H9 (cell line): ENCODE measurements around the gene CYB561D1. TPM values are rescaled to one million over a fixed set of nuclear protein-coding genes. Genes with fewer than 3 reads are reported as not detected.

Experiments
- DNase-seq: peaks from one replicate; pipeline ENCODE4 v3.0.0-alpha.2; 2017
- H2AFZ ChIP-seq: one replicate; pipeline ENCODE4 v1.6.1; 2013; ENCODE audit warnings: mild to moderate bottlenecking, low read length, control low read depth, moderate library complexity
- H2AK5ac ChIP-seq: 2 replicates; pipeline ENCODE4 v1.6.1; 2013; ENCODE audit warnings: low read length, control low read depth, mixed read lengths; ENCODE audit not compliant: insufficient read length
- H2BK120ac ChIP-seq: one replicate; pipeline ENCODE4 v1.6.1; 2013; ENCODE audit warnings: low read depth, mild to moderate bottlenecking, low read length, control low read depth, inconsistent platforms; ENCODE audit not compliant: poor library complexity, severe bottlenecking
- H2BK12ac ChIP-seq: 2 replicates; pipeline ENCODE4 v1.6.1; 2013; ENCODE audit warnings: low read length, control low read depth, mixed read lengths, low read depth; ENCODE audit not compliant: insufficient read length
- H2BK15ac ChIP-seq: 2 replicates; pipeline ENCODE4 v1.6.1; 2013; ENCODE audit warnings: low read depth, low read length, control low read depth
- H2BK20ac ChIP-seq: one replicate; pipeline ENCODE4 v1.6.1; 2013; ENCODE audit warnings: low read depth, mild to moderate bottlenecking, low read length, control low read depth, inconsistent platforms; ENCODE audit not compliant: poor library complexity, severe bottlenecking
- H2BK5ac ChIP-seq: 2 replicates; pipeline ENCODE4 v1.6.1; 2013; ENCODE audit warnings: low read length, control low read depth, mixed read lengths; ENCODE audit not compliant: insufficient read length
- H3K14ac ChIP-seq: 2 replicates; pipeline ENCODE4 v1.6.1; 2013; ENCODE audit warnings: low read length, control low read depth; ENCODE audit not compliant: insufficient read depth
- H3K18ac ChIP-seq: 2 replicates; pipeline ENCODE4 v1.6.1; 2013; ENCODE audit warnings: low read depth, mild to moderate bottlenecking, mixed read lengths, low read length, control low read depth; ENCODE audit not compliant: insufficient read length
- H3K23ac ChIP-seq: 2 replicates; pipeline ENCODE4 v1.6.1; 2013; ENCODE audit warnings: low read length, control low read depth, mixed read lengths, low read depth; ENCODE audit not compliant: insufficient read length
- H3K23me2 ChIP-seq: 2 replicates; pipeline ENCODE4 v1.6.1; 2013; ENCODE audit warnings: low read depth, mild to moderate bottlenecking, mixed read lengths, low read length, control low read depth; ENCODE audit not compliant: insufficient read length, poor library complexity, severe bottlenecking
- H3K27ac ChIP-seq: 2 replicates; pipeline ENCODE4 v1.5.1; 2013; ENCODE audit warnings: low read length, control low read depth, mixed read lengths, low read depth; ENCODE audit not compliant: insufficient read length
- H3K27me3 ChIP-seq: 2 replicates; pipeline ENCODE4 v1.6.1; 2013; ENCODE audit warnings: low read length, control low read depth, inconsistent platforms; ENCODE audit not compliant: insufficient read depth
- H3K4ac ChIP-seq: 2 replicates; pipeline ENCODE4 v1.6.1; 2013; ENCODE audit warnings: low read depth, mild to moderate bottlenecking, control low read depth, inconsistent platforms, low read length, moderate library complexity
- H3K4me1 ChIP-seq: 2 replicates; pipeline ENCODE4 v1.6.1; 2013; ENCODE audit warnings: low read length, control low read depth, inconsistent platforms; ENCODE audit not compliant: insufficient read depth
- H3K4me2 ChIP-seq: 2 replicates; pipeline ENCODE4 v1.6.1; 2013; ENCODE audit warnings: low read length, control low read depth, mixed read lengths; ENCODE audit not compliant: insufficient read length, insufficient read depth
- H3K56ac ChIP-seq: 2 replicates; pipeline ENCODE4 v1.6.1; 2013; ENCODE audit warnings: low read depth, mild to moderate bottlenecking, mixed read lengths, low read length, control low read depth; ENCODE audit not compliant: insufficient read length
- H3K79me1 ChIP-seq: 2 replicates; pipeline ENCODE4 v1.6.1; 2013; ENCODE audit warnings: low read depth, mild to moderate bottlenecking, moderate library complexity, low read length, control low read depth, inconsistent platforms; ENCODE audit not compliant: insufficient read depth, poor library complexity, severe bottlenecking
- H3K79me2 ChIP-seq: 2 replicates; pipeline ENCODE4 v1.6.1; 2013; ENCODE audit warnings: low read length, control low read depth, inconsistent platforms; ENCODE audit not compliant: insufficient read depth
- H3K9ac ChIP-seq: 2 replicates; pipeline ENCODE4 v1.6.1; 2013; ENCODE audit warnings: low read length, control low read depth, mixed read lengths; ENCODE audit not compliant: insufficient read length; ENCODE audit errors: extremely low read depth
- H3K9me3 ChIP-seq: one replicate; pipeline ENCODE4 v1.6.1; 2013; ENCODE audit warnings: low read depth, low read length, inconsistent platforms; ENCODE audit not compliant: control insufficient read depth
- H3T11ph ChIP-seq: one replicate; pipeline ENCODE4 v1.6.1; 2013; ENCODE audit warnings: mild to moderate bottlenecking, low read length, control low read depth, inconsistent platforms
- H4K20me1 ChIP-seq: one replicate; pipeline ENCODE4 v1.6.1; 2013; ENCODE audit not compliant: control insufficient read depth, insufficient read length, insufficient read depth
- H4K5ac ChIP-seq: 2 replicates; pipeline ENCODE4 v1.6.1; 2013; ENCODE audit warnings: low read depth, mild to moderate bottlenecking, mixed read lengths, low read length, control low read depth; ENCODE audit not compliant: insufficient read length
- H4K8ac ChIP-seq: replicated peaks from 2 replicates; pipeline ENCODE4 v1.6.1; 2013; ENCODE audit warnings: low read length, control low read depth, mixed read lengths, low read depth; ENCODE audit not compliant: insufficient read length
- H4K91ac ChIP-seq: 2 replicates; pipeline ENCODE4 v1.6.1; 2013; ENCODE audit warnings: low read depth, mild to moderate bottlenecking, moderate library complexity, mixed read lengths, low read length, control low read depth; ENCODE audit not compliant: insufficient read length
- H3K27ac Mint-ChIP-seq, 3 experiments: 2 replicates in 2 of 3; 3 replicates in 1 of 3; pipeline ENCODE4 v1.8.0; 2020 to 2021; ENCODE audit warnings: mixed read lengths in 3 of 3, mild to moderate bottlenecking in 1 of 3, moderate library complexity in 1 of 3
- H3K27me3 Mint-ChIP-seq: 2 replicates; pipeline ENCODE4 v1.8.0; 2021; ENCODE audit warnings: low read depth, mild to moderate bottlenecking, moderate library complexity, mixed read lengths
- H3K36me3 Mint-ChIP-seq, 3 experiments: 2 replicates in 2 of 3; 3 replicates in 1 of 3; pipeline ENCODE4 v1.8.0; 2020 to 2021; ENCODE audit warnings: low read depth in 3 of 3, mixed read lengths in 3 of 3; ENCODE audit not compliant: insufficient read depth in 1 of 3
- H3K4me1 Mint-ChIP-seq, 2 experiments: 2 replicates each; pipeline ENCODE4 v1.8.0; 2020; ENCODE audit warnings: mixed read lengths in 2 of 2
- H3K4me3 Mint-ChIP-seq, 2 experiments: 2 replicates in 1 of 2; 3 replicates in 1 of 2; pipeline ENCODE4 v1.8.0; 2020 to 2021; ENCODE audit warnings: mild to moderate bottlenecking in 2 of 2, mixed read lengths in 2 of 2, moderate library complexity in 1 of 2
- H3K9me3 Mint-ChIP-seq, 2 experiments: 2 replicates in 1 of 2; 3 replicates in 1 of 2; pipeline ENCODE4 v1.8.0; 2020; ENCODE audit warnings: mild to moderate bottlenecking in 2 of 2, mixed read lengths in 2 of 2, moderate library complexity in 1 of 2
- WGBS: extraction: QIAGEN DNeasy Blood & Tissue Kit; methylation state at CpG from one replicate; pipeline ENCODE4 v1.1.7; 2013; ENCODE audit warnings: missing lambda C conversion rate, low lambda C conversion rate, mixed read lengths; ENCODE audit not compliant: insufficient read length; ENCODE audit errors: extremely low coverage; 5-methylcytosine and 5-hydroxymethylcytosine counted together
- total RNA-seq: library from RNA; stranded (reverse); gene quantifications from 2 replicates; pipeline ENCODE4 v1.2.1, GENCODE V29; 2021
- TF ChIP-seq, protein P1 (sequence below): fragments of 200-600 bp; sonication (generic); conservative IDR thresholded peaks from 3 replicates; pipeline ENCODE4 v1.8.0; 2021; ENCODE audit warnings: antibody characterized with exemption, mild to moderate bottlenecking

Gene CYB561D1
- total RNA-seq, 1 experiment from 2014 or later = 6.5 TPM

DNA sequence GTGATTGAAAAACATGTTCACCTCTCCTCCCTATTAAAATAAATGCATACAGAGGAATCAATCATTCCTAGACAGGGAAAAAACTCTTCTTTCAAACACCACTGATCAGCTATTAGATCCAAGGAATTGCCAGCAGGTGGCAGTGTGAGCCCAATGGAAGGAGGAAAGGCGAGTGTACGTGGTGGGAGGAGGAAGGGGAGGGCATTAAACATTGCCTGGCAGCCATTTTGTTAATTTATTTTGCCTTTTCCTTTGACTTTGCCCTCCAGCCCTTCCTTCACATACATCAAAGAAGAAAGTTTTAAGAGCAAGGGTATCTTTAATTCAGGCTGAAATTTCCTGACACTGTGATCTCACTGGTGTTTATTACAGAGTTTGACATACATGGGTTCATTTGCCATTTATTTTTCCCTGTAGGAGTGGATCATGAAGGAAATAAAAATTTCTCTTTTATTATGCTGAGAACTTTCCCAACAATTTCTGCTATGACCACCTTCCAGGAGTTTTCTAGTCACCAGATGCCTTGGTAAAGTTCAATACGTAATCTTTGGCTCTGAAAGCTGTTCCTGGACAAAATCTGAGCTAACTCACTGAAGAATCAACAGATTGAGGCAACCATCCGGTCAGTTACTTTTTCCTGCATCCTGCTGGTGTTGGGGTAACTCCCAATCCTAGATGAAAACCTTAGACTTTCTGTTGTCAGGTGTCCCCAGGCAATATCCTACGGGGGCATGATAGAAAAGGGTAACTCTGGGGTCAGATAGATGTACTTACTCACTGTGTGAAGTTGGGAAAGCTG lies 52.6 kb downstream of the CYB561D1 start:
- Histone ChIP-seq H2AFZ (no peak overlapping the region), H2AK5ac (no peak overlapping the region), H2BK15ac (no peak overlapping the region), H4K20me1 (no peaks in the 10 kb centered on the region), H4K8ac (no peak overlapping the region), H3K9me3 (no peaks in the 10 kb centered on the region), H4K5ac (peak overlapping the region; percentile 22), H3K79me2 (peaks cover 15% of the 10 kb centered on the region; the same call in 1 of the 2 replicates), H2BK120ac (no peak overlapping the region), H2BK20ac (no peak overlapping the region), H3K4me2 (peak overlapping the region; percentile 29), H3T11ph (no peak overlapping the region), H3K18ac (peak overlapping the region; percentile 27), H3K23ac (no peak overlapping the region), H3K79me1 (no peaks in the 10 kb centered on the region), H3K56ac (no peak overlapping the region), H3K4me1 (no peaks in the 10 kb centered on the region; the same call in 1 of the 2 replicates), H3K4ac (no peak overlapping the region), H2BK5ac (no peak overlapping the region), H3K9ac (peak overlapping the region; percentile 10), H2BK12ac (peak overlapping the region; percentile 89), H3K14ac (peak overlapping the region; percentile 20; the same call in 1 of the 2 replicates), H3K27ac (peak overlapping the region; percentile 17), H3K23me2 (peaks cover 7% of the 10 kb centered on the region), H4K91ac (no peak overlapping the region), H3K27me3 (no peaks in the 10 kb centered on the region)
- H3K27ac Mint-ChIP-seq = peak overlapping the region; percentile 70 to 96 (median 84)
- no peaks in the 10 kb centered on the region for H3K9me3 Mint-ChIP-seq
- TF ChIP-seq, protein P1, sequence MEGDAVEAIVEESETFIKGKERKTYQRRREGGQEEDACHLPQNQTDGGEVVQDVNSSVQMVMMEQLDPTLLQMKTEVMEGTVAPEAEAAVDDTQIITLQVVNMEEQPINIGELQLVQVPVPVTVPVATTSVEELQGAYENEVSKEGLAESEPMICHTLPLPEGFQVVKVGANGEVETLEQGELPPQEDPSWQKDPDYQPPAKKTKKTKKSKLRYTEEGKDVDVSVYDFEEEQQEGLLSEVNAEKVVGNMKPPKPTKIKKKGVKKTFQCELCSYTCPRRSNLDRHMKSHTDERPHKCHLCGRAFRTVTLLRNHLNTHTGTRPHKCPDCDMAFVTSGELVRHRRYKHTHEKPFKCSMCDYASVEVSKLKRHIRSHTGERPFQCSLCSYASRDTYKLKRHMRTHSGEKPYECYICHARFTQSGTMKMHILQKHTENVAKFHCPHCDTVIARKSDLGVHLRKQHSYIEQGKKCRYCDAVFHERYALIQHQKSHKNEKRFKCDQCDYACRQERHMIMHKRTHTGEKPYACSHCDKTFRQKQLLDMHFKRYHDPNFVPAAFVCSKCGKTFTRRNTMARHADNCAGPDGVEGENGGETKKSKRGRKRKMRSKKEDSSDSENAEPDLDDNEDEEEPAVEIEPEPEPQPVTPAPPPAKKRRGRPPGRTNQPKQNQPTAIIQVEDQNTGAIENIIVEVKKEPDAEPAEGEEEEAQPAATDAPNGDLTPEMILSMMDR = peak; percentile 92
- peaks cover 3% of the 10 kb centered on the region for H3K27me3 Mint-ChIP-seq
- no CpG with 5 or more reads among the region's 5 CpGs for WGBS
- peak; percentile 80 for DNase-seq
- peak overlapping the region; percentile 72 to 99 for H3K4me3 Mint-ChIP-seq
- H3K36me3 Mint-ChIP-seq = no peaks in the 10 kb centered on the region; a peak in 1 of 7 replicates
- peaks cover 33 to 36% of the 10 kb centered on the region in 2 experiments for H3K4me1 Mint-ChIP-seq
